AG04449 (cell line): ENCODE data around the gene SMARCE1.

ENCODE experiments used
- CTCF ChIA-PET: fragments of 350-600 bp; formaldehyde crosslinking; extraction: SDS; loops from one replicate; lab custom pipeline; 2021; ENCODE audit warnings: antibody characterized with exemption; lab: Yijun Ruan, JAX
- POLR2A ChIA-PET: fragments of 400-600, 350-600 bp; formaldehyde crosslinking; extraction: SDS; loops from one replicate; lab custom pipeline; 2020; ENCODE audit warnings: antibody characterized with exemption, inconsistent platforms; lab: Yijun Ruan, JAX
- DNase-seq: peaks from one replicate; pipeline ENCODE4 v3.0.0-alpha.2; 2010; ENCODE audit warnings: low read depth, low spot score
- H3K4me3 ChIP-seq: 2 replicates; pipeline ENCODE4 v1.5.1; 2011; ENCODE audit warnings: low read depth, mild to moderate bottlenecking, control low read depth, low read length
- TF ChIP-seq, protein P1 (sequence below): IDR thresholded peaks from one replicate; pipeline ENCODE4 v1.5.1; 2011; ENCODE audit warnings: mild to moderate bottlenecking, moderate library complexity, low read length, control low read depth, inconsistent platforms; ENCODE audit not compliant: insufficient read depth; ENCODE audit errors: missing control alignments

Gene SMARCE1

DNA sequence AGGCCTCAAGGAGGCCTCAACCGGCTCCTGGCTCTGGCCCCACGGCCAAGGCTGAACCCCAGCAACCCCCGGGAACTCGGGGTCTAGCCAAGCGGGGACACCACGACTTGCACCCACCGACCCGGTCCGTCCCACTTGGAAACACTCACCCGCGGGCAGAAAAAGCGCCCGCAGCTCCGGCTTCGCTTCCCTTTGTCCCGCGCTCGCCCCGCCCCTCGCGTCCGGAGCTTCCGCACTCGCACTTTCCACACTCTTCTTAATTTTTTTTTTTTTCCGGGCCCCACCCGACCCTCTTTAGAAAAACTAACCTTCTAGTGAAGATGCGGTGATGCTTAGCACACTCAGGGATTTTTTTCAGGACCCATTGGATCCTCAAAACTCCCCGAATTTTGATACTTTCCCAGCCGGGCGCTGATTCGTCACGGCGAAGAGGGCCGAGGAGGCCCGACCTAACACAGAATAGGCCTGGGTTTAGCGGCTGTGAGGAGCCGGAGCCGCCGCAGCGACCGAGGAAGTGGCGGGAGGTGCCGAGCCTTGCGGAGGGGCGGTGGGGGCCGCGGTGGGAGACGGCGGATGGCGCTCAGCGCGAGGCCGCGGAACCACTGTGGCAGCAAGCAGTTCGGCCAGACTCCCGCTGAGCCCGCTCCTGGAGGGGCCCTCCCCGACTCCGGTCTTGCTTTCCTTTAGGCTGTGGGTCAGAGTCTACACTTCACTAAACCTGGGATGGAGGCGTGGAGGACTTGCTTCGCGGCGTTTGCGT lies at the start of gene SMARCE1:
Gene SMARCE1, minus strand, starts transcription at position 195 of the 760 bp plus-strand sequence. CDS start 2,016 bp downstream, outside the sequence.
- DNase-seq: no peak
- POLR2A ChIA-PET: interaction anchor here (0.6 to 1.7 kb wide), 5 partner anchors 26 to 1319 kb away, joined by 3 to 5 read pairs (median 4); no protein-coding TSS in a partner anchor
- peak within 1 kb of the TSS; percentile 83 for H3K4me3 ChIP-seq
- CTCF ChIA-PET: interaction anchor here (0.9 to 1.9 kb wide), 4 partner anchors 143 to 1015 kb away, joined by 4 to 7 read pairs (median 5); no protein-coding TSS in a partner anchor
- TF ChIP-seq, protein P1, sequence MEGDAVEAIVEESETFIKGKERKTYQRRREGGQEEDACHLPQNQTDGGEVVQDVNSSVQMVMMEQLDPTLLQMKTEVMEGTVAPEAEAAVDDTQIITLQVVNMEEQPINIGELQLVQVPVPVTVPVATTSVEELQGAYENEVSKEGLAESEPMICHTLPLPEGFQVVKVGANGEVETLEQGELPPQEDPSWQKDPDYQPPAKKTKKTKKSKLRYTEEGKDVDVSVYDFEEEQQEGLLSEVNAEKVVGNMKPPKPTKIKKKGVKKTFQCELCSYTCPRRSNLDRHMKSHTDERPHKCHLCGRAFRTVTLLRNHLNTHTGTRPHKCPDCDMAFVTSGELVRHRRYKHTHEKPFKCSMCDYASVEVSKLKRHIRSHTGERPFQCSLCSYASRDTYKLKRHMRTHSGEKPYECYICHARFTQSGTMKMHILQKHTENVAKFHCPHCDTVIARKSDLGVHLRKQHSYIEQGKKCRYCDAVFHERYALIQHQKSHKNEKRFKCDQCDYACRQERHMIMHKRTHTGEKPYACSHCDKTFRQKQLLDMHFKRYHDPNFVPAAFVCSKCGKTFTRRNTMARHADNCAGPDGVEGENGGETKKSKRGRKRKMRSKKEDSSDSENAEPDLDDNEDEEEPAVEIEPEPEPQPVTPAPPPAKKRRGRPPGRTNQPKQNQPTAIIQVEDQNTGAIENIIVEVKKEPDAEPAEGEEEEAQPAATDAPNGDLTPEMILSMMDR: no peak

DNA sequence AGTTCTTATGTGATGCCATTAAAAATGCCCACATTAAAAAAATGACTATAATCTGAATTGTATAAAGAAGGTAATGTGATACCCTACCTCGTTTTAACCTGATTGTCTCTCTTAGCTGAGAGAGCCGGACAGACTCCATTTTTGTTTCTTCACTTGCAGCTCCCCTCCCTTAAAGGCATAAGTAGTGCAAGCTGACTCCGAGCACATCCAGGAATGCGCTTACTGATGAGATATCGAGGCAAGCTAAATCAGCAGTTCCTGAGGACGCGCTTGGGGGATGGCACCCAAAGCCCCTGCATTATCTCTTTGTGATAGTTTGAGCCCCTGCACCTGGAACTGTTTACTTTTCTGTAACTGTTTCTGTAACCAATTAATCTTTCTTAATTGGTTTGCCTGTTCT lies 49.7 kb upstream of the SMARCE1 start:
- no peak for DNase-seq
- POLR2A ChIA-PET: no interaction called here
- H3K4me3 ChIP-seq: no peak overlapping the region
- CTCF ChIA-PET: no interaction called here
- TF ChIP-seq, protein P1: no peak

- TF ChIP-seq, protein P1: no peak
- DNase-seq: no peak
- no peak overlapping the region for H3K4me3 ChIP-seq
- CTCF ChIA-PET: interaction anchor here (1.5 kb wide), 1 partner anchor 137 kb away, joined by 3 read pairs; no protein-coding TSS in a partner anchor
- POLR2A ChIA-PET: no interaction called here
Measured at GRCh38 chr17:40696651-40697072, 49.0 kb upstream of the SMARCE1 start.

DNA sequence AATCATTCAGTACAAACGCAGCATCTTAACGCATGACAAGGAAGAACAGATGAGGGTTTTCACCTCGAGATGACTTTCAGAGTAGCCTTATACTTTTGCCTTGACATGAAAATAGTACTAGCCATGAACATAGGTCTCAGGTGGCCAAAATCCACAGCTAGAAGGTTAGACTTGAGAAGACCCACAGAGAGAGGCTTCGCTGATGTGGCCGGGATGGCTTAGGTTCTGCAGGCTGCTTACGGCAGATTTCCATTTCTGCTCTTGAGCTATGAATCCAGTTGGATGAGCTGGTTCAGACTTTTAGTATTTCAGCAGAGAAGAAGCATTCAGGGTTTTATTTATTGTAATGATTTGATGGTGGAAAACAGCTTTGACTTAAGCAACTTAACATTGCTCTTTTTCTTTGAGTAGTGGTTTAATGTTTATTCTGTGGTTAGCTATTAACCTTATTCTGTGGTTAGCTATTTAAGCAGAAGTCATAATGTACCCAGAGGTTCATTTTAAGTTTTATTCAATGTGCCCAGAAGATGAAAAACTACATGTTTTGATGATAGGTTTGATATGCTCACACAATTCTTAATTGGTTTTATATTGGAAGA lies 48.4 kb upstream of the SMARCE1 start:
- ChIA-PET CTCF (interaction anchor here (1.5 kb wide), 1 partner anchor 136 kb away, joined by 3 read pairs; no protein-coding TSS in a partner anchor), POLR2A (no interaction called here)
- TF ChIP-seq, protein P1: no peak
- H3K4me3 ChIP-seq: no peak overlapping the region
- no peak for DNase-seq

DNA sequence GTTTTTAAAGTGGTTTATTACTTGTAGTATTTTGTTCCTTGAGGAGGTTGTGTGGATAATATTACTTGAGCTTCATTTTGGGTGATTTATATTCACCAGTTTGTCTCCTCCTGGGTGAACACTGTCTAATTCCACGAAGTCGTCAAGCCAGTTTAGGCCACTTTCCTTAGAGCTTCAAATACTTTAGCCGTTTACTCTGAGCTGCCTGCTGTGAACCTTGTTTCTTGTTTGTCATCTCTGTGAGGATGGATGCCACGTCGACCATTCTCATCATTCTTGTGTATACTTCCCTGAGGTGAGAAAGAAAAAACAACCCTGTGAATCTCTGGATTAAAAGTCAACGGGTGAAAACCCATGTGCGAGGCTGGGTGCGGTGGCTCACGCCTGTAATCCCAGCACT lies 47.0 kb upstream of the SMARCE1 start:
- ChIA-PET CTCF (interaction anchor here (1.2 kb wide), 1 partner anchor 14 kb away, joined by 3 read pairs; no protein-coding TSS in a partner anchor), POLR2A (no interaction called here)
- TF ChIP-seq, protein P1: no peak
- H3K4me3 ChIP-seq: no peak overlapping the region
- no peak for DNase-seq

DNA sequence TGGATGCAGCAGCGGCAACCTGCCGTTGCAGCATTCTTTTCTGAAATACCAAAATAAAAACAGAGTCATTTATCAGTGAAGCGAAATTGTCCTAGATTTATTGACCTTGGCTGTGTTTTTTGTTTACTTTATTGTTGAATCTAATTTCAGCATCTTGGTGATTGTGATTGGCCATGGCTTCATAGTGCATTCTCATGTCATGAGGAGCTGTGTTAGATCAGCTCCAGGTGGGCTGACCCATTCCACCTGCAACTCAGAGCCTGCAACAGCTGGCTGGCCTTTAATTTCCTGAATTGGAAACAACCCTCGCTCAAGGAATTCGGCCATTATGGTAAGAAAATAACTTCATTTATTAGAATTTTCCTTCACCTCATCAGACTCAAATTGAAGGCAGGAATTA lies 39.5 kb upstream of the SMARCE1 start:
- no peak for DNase-seq
- ChIA-PET CTCF (no interaction called here), POLR2A (no interaction called here)
- H3K4me3 ChIP-seq: no peak overlapping the region
- TF ChIP-seq, protein P1: no peak
